NAMALWA (cell line): ENCODE measurements around the gene KSR2.
"Not testable (repeated sequence)": the region's sequence is repeated elsewhere in the genome, so short reads cannot be mapped to it uniquely, and the experiment has no call there.

Experiments used
- DNase-seq: peaks from one replicate; pipeline ENCODE4 v3.0.0-alpha.2; 2015; ENCODE audit warnings: low spot score

Gene KSR2

DNA sequence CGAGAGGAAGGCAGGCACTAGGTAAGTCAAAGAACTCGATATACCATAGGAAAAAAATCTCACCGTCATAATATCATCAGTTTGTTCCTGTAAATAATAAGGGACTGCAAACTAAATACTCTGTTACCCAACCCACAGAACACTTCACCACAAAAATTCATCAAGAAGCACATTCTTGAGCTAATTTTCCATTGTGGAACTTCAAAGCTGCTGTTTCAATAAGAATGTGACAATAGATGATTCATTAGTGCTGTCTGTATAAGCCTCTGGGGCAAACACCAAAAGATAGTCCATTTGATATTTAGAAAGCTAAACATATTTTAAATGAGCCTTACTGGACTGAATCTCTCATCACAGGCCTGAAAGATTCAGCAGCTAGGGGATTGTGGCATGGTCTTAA, 219.4 kb downstream of the KSR2 start:
- DNase-seq, result no peak

DNA sequence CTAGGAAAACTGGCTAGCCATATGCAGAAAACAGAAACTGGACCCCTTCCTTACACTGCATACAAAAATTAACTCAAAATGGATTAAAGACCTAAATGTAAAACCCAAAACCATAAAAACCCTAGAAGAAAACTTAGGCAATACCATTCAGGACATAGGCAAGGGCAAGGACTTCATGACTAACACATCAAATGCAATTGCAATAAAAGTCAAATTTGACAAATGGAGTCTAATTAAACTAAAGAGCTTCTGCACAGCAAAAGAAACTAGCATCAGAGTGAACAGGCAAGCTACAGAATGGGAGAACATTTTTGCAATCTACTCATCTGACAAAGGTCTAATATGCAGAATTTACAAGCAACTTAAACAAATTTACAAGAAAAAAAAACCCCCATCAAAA, 222.4 kb downstream of the KSR2 start:
- not testable (repeated sequence) for DNase-seq

DNA sequence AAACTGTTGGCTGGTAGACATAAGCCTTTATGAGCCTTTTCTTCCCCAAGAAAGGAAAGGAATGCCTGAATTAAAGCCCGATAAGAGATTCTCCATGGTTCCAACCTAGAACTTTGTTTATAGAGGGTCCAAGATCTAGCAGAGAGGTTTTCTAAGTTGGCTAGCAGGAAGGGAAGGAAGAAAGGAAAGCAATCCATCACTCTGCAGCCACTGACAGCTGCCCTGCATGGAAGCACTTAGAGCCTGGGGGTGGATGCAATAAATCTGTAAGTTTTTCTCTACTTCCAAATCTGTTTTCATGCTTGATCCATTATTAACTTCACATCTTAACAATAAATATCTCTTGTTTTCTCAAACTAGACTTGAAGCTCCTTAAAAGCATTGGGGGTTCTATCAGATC, 224.4 kb downstream of the KSR2 start:
- DNase-seq, result no peak

DNA sequence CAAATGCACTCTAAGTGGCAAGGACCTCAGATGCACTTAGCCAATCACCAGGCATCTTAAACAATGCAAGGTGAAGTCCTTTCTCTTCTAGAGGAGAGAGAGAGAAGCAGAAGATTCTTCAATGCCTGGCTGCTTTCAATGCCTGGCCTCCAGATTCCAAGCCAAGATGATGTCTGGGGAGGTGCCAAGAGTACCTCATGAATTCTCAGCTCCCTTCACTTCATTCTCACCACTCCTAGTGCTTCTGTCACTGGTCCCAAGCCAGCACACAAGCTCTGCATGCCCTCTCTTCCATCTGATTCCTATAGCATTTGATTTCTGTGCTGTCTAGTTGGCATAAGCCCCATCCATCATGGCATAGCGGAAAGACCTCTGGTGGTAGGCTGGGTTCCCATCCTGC, 225.0 kb downstream of the KSR2 start:
- DNase-seq, result no peak

DNA sequence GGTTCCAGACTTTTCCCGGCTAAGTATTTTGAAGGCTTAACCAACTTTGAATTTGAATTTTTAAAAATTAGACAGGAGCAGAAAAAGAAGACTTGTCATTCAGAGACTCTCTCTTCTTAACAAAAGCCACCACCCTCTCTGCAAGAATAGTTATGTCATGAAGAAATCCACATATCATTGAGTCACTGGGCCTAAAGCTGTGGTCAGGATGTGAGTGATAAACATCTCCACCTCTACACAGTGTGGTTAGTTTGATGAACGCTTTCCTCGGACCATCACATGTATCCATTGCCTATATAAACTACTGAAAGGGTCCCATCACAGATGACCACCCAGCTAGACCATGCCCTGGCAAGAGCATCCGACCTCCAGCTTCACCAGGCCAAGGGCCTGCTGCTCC, 226.1 kb downstream of the KSR2 start:
- DNase-seq, result no peak

DNA sequence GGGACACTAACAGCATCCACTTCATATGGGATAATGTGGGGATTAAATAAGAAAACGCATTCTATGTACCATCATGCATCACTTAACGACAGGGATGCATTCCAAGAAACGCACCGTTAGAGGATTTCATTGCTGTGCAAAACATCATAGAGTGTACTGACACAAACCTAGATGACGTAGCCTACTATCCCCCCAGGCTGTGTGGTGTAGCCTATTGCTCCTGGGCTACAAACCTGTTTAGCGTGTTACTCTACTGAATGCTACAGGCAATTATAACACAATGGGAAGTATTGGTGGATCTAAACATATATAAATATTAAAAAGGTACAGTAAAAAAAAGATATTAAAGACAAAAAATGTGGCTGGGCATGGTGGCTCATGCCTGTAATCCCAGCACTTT, 230.6 kb downstream of the KSR2 start:
- DNase-seq, result no peak

DNA sequence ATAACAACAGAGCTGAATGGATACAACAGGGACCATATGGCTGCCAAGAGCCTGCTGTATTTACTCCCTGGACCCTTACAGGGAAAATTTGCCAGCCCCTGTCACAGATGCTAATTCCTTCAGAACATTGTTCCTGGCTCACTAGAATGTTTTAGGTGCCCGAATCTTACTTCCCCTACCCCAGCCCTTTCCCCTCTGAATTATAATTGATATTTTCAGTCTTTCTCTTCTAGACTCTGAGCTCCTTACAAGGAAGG, 235.3 kb downstream of the KSR2 start:
- no peak for DNase-seq

DNA sequence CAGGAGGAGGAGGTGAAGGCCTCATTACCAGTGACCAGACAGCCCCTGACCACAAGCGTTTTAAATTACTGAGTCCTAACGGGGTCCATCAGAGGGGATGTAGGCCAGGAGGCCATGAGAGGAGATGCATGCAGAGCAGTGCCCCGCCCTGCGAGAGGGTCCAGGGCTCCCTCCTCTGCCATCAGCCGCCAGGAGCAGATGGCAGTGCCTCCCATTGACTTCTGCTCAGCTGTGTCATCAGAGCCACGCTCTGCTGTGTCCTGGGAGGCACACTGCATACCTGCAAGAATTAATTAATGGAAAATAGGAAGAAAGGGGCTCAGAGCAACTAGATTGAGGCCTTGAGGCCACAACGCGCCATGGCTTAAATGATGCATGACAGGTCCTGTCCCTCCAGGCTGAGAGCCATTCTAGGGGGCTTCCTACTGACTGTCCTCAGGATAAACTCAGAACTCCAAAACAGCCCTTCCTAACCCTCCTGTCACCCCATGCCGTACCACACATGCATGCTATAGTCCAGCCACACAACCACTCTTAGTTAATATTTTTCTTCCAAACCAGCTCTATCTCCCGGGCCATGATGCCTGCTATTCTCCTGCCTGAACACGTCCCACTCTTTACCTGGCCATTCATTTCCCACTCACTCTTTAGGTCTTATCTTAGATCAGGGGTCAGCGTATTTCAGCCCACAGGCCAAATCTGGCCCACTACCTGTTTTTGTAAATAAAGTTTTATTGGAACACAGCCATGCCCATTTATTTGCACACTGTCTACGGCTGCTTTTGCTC, 235.8 kb downstream of the KSR2 start:
- no peak for DNase-seq

DNA sequence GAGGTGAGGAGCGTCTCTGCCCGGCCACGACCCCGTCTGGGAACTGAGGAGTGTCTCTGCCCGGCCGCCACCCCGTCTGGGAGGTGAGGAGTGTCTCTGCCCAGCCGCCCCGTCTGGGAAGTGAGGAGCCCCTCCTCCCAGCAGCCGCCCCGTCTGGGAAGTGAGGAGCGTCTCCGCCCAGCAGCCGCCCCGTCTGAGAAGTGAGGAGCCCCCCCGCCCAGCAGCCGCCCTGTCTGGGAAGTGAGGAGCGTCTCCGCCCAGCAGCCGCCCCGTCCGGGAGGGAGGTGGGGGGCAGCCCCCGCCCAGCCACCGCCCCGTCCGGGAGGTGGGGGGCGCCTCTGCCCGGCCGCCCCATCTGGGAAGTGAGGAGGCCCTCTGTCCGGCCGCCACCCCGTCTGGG, 237.7 kb downstream of the KSR2 start:
- not testable (repeated sequence) for DNase-seq

DNA sequence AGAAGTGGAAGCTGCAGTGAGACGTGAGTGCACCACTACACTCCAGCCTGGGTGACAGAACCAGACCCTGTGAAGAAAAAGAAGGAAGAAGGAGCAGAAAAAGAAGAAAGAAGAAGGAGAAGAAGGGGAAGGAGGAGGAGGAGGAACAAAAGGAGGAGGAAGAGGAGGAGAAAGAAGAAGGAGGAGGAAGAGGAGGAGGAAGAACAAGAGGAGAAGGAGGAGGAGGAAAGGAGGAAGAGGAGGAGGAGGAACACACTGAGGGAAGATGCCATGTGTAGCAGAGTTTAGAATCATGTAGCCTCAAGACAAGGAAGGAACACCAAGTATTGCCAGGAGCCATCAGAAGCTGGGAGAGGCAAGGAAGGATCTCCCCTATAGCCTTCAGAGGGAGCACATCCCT, 241.5 kb downstream of the KSR2 start:
- no peak for DNase-seq

DNA sequence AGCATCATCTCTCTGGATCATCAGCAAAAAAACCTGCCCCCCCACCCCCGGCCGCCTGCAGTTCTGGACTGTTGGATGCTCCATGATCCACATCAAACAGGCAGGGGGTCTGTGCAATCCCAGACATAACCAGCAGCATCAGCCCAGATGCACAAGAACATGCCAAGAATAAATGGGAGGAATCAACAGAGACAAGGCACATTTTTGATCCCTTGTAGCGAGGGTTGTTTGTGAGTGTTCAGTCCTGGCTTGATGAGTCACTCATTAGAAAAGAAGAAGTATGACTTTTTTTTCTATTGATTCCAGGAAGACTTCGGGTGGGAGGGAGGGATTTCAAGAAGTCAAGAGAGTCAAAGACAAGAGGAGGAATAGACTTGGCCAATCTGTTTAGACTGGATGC, 244.2 kb downstream of the KSR2 start:
- no peak for DNase-seq

DNA sequence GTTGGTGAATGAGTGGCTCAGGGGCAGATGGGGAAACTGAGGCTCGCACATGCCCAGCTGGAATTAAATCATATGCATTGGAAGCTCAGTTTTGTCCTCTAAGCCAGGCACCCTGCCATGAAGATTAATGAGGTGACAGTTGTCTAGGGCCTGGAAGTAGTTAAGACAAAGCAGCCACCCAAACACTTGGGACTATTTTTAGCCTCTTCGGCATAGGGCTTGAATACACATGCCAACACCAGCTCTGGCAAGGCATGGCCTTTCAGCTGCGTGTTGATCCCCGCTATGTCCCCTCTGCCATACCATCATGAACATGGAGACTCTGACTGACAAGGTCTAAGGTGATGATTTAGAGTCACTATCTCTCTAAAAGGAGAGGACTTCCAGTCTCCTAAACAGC, 250.2 kb downstream of the KSR2 start:
- DNase-seq, result no peak

DNA sequence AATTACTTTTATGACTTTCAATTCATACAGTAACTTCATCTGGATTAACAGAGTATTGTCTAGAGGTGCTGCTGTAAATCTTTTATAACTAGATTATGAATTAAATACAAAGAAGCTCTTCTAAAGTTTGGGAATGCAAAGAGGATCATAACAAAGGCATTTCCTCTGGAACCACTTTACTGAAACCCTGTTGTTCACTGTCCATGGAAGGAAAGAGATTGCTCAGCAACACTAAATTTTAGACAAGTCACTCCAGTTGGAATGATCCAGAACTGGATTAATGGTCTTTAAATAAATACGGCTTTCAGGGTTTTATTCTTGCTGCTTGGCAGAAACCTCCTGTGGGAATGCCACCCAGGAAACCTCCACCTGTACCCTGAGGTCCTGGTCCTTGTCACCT, 250.6 kb downstream of the KSR2 start:
- DNase-seq, result no peak

DNA sequence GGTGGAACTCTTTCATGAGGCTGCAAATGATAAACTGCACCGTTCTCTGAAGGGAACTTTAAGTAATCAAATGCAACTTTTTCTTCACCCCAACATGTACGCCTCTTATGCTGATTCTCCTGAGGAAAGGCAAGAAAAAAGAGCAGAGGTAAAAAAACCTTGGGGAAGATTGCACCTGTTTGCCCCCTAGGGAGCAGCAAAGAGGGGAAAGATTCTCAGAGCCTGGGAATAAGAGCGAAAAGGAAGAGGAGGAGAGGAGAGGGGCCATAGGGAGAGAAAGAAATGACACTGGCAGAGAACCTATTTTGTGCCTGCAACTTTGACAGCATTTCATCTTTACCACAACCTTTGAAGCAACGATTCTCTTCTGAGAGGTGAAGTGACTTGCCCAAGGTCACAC, 254.6 kb downstream of the KSR2 start:
- no peak for DNase-seq

DNA sequence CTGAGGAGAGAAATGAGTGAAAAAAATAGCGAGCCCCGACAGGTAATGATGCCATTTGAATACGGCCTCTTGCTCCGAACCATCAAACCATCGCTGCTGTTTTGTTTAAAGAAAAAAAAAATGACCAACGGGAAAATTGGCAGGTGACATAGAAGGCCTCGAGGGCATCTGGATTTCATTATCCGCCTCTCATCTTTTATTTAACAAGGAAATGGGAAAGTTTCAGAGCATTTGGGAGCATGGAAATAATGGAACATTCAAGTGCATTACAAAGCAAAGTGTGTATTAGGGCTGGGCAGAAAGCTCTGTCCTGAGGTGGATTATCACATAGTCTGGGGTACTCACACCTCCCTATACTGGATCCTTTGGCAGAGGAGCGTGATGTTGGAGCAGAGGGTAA, 258.7 kb downstream of the KSR2 start:
- no peak for DNase-seq

DNA sequence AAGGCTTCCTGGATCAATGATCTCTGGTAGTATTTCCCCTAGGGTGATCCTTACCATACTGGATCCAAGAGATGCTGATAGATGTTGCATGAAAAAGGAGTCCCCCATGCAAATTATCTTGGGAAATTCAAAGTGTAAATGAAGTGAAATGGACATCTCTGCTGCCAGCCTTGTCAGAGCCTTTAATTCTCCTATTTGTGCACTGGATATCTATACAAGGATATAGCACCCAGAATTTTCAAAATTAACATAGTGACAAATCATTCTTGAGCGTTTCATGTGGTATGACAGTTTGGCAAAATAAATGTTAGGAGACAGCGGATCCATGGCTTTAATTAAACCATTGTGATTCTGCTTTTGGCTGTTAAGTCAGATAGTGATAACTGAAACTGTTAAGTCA, 260.9 kb downstream of the KSR2 start:
- DNase-seq, result no peak

DNA sequence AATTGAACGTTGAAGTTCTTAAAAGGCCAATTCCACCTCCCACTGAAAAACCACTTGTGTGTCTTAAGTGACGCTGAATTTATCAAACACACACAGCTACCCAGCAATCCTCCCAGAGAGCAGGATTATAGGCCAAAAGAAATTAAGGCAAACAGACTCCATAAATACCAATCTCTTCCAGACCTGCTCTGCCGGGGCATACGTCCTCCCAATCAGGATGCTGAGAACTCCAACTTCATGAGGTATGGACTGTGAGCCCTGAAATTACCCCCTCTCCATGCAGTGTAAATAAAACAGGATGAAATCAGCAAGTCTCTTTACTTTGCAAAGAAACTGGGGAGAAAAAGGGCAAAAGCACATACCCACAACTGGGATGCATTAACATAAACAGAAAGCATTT, 265.2 kb downstream of the KSR2 start:
- no peak for DNase-seq

DNA sequence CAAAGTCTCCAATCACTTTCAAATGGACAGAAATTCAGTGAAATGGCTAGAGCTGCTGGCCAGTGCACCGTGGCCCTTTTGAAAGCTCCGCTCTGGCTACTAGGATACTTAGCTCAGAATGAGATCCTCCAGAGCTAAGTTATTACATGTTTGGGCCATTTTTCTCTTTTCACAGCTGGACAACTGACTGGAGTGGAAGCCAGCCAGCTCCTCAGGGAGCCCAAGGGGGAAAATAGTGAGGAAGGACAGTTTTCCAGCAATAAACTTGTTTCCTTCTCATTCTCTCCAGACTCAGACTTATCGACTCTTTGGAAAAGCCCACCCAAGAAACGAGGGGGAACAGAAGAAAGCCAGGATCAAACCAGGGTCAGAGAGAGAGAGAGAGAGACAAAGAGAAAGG, 266.0 kb downstream of the KSR2 start:
- DNase-seq, result no peak

DNA sequence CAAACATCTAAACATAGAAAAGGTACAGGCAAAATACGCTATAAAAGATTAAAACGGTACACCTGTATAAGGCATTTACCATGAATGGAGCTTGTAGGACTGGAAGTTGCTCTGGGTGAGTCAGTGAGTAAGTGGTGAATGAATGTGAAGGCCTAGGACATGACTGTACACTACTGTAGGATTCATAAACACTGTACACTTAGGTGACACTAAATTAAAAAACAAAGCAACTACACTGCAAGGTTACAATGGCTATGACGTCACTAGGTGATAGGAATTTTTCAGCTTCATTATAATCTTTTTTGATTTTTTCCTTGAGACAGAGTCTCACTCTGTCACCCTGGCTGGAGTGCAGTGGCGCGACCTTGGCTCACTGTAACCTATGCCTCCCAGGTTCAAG, 269.2 kb downstream of the KSR2 start:
- no peak for DNase-seq

DNA sequence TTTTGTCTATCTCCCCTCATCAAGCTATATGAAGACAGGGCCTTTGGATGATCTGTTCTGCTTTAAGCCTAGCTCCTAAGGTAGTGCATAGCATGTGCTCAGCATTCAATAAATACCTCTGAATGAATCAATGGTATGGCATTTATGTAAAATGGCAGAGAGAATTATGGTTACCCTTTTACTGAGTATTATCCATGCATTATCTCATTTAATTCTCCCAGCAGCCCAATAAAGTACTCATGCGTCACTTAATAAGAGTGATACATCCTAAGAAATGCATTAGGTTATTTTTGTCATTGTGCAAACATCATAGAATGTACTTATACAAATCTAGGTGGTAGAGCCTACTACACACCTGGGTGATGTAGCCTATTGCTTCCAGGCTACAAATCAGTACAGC, 269.7 kb downstream of the KSR2 start:
- no peak for DNase-seq

DNA sequence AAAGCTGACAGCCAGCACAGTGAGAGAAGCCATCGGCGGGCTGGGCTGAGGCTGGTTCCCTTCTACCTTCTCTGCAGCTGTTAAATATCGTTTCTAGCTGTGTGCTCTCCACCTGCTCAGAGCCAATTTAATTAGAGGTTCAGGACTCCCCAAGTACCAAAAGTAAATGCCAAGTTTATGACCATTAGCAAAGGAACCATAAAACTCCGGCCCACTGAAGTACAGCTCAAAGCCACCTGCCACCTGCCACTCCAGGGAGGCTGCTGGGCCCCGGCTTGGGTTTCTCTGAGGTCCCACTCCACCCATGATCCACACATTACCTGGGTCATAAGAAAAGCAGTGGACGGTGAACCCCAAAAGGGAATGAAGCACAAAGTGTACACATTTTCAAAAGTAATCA, 272.8 kb downstream of the KSR2 start:
- DNase-seq, result no peak

DNA sequence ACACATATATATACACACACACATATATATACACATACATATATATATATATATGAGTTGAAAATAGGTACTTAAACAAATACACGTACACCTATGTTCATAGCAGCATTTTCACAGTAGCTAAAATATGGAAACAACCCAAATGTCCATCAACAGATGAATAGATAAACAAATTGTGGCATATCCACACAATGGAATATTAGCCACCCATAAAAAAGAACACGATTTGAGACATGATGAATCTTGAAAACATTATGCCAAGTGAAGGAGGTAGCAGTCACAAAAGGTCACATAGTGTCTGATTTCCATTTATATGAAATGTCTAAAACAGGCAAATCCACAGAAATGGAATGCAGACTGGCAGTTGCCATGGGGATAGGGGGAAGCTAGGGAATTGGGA, 276.3 kb downstream of the KSR2 start:
- DNase-seq, result no peak

DNA sequence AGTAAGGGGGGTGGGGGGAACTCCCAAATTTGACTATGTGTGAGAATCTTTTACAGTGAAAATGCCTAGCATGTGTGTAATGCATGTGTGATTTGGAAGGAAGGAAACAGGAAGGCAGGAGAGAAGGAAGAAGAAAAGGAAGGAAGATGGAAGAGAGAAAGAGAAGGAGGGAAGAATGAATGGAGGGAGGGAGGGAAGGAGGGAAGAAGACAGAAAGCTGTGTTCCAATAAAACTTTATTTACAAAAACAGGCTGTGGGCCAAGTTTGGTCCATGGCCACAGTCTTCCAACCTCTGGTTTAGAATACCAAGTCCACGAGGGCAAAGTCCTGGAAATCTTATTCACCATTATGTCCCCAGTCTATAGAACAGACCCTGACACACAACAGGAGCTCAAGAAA, 278.9 kb downstream of the KSR2 start:
- no peak for DNase-seq

DNA sequence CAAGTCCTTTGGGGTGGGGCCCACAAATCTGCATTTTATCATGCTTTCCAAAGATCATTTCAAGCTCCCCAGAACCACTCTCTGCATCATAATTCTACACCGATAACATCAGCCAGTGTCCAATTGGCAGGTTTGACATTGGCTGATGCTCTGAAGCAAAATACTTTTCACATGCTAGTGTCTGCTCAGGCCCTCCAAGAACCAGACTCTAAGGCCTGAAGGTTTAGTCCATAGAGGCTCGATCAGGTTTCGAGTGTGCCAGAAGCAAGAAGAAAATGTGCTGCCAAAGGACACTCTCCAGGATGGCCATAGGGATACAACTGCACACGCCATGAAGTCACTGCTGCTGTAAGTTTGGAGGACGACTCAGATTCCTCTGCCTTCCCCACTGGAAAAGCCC, 280.3 kb downstream of the KSR2 start:
- DNase-seq, result no peak

DNA sequence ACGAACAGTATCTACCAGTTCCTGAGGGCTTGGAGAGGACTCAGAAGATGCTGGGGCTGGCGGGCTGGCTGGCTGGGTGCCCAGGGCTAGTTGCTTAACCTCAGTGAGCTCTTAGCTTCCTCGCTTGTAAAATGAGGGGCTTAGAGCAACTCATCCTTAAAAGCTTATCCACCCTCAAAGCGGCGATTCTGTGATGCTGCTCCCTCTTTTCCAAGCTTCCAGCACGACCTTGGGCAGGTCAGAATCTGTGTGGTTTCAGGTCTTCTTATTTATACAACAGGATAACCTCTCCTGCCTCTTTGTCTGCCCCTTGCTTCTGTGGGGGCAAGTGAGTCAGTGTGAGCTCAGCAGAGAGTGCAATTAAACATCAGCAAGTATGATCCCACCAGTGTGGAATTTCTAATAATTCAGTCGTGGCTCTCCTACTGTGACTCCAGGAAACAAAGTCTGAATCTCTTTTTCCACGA, 281.8 kb downstream of the KSR2 start:
- no peak for DNase-seq
